ENCODE data around the gene LAD1. TPM values are rescaled to one million over a fixed set of nuclear protein-coding genes. Genes with fewer than 3 reads are reported as not detected.
A peak's percentile ranks its signal among the peaks of the same experiment; 100 is the strongest.

LAD1 gene
- total RNA-seq, 2 donors from 2014 or later: 13.5 to 13.6 TPM

DNA sequence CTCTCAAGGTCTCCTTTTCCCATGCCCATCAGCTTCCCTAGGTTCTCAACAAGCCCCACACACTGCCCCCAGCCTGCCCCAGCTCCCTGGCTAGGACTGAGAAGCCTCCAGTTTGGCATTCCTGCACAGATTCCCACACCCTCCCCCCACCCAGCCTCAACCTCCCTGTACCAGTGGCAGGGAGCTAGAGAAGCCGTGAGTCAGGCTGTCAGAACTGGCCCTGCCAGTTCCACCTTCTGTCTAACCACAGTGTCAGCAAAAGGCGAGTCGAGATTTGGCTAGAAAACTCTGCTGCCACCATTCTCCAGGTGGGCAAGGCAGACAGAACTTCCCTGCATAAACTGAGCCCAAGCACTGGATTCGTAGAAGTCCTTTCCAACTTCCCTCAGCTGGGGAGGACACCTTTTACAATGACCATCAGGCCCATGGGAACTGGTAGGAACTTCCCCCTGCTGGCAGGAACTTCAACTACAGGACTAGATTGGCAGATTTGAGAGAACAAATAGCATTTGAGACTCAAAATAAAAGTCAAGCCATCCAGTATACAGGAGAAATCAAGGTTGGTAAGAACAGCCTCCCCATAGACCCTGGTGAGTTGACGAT lies 52.7 kb downstream of the LAD1 start:
- Mint-ChIP-seq H3K9me3 (peaks cover under 1% of the 10 kb centered on the region), H3K4me1 (peaks cover 1% of the 10 kb centered on the region), H3K27ac (no peak overlapping the region), H3K4me3 (no peak overlapping the region), H3K36me3 (ENCODE audit: low read depth) (no peaks in the 10 kb centered on the region), H3K27me3 (ENCODE audit: insufficient read depth) (peaks cover 2% of the 10 kb centered on the region)
- peak; percentile 84 for TF ChIP-seq CTCF (conservative IDR thresholded peaks at IDR 0.05)
- Histone ChIP-seq H3K9me3 (ENCODE audit: control insufficient read depth, low read length) (peaks cover 9% of the 10 kb centered on the region), H3K27ac (ENCODE audit: low read depth, low read length) (no peak overlapping the region), H3K4me3 (ENCODE audit: low read length) (no peak overlapping the region), H3K36me3 (ENCODE audit: control insufficient read depth, insufficient read depth, low read length) (no peaks in the 10 kb centered on the region), H3K9ac (ENCODE audit: extremely low read depth, low read length, poor library complexity, severe bottlenecking) (no peak overlapping the region), H3K4me1 (ENCODE audit: control insufficient read depth, insufficient read depth, low read length) (peaks cover 4% of the 10 kb centered on the region), H3K27me3 (ENCODE audit: control insufficient read depth, insufficient read depth, low read length, poor library complexity, severe bottlenecking) (no peaks in the 10 kb centered on the region)
- peak; percentile 93 for DNase-seq
- 70 to 76% methylated on average over 3 to 5 of the region's 5 CpGs for WGBS, 2 experiments (ENCODE audit: insufficient coverage in 1 of 2, insufficient read length in 1 of 2)

DNA sequence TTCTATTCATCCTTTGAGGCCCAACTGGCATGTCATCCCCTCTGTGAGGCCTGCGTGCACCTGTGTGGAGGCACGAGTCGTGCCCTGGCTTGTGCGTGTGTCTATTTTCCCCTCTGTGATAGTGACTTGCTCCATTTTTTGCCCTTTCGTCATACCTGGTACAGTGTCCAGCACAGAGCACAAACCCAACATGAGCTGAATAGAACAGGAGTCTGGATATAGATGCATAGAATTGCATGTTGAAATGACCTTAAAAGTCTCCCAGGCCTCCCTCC lies 54.1 kb downstream of the LAD1 start:
- Histone ChIP-seq H3K4me1 (ENCODE audit: control insufficient read depth, insufficient read depth, low read length) (peaks cover 4% of the 10 kb centered on the region), H3K27me3 (ENCODE audit: control insufficient read depth, insufficient read depth, low read length, poor library complexity, severe bottlenecking) (no peaks in the 10 kb centered on the region), H3K9ac (ENCODE audit: extremely low read depth, low read length, poor library complexity, severe bottlenecking) (no peak overlapping the region), H3K9me3 (ENCODE audit: control insufficient read depth, low read length) (peaks cover 14% of the 10 kb centered on the region), H3K36me3 (ENCODE audit: control insufficient read depth, insufficient read depth, low read length) (no peaks in the 10 kb centered on the region), H3K4me3 (ENCODE audit: low read length) (no peak overlapping the region), H3K27ac (ENCODE audit: low read depth, low read length) (no peak overlapping the region)
- H3K9me3 Mint-ChIP-seq: peaks cover 4% of the 10 kb centered on the region
- no peaks in the 10 kb centered on the region for H3K36me3 Mint-ChIP-seq (ENCODE audit: low read depth)
- WGBS, 2 experiments (ENCODE audit: insufficient coverage in 1 of 2, insufficient read length in 1 of 2): 92 to 96% methylated on average over 4 to 5 of the region's 5 CpGs
- H3K4me1 Mint-ChIP-seq: peaks cover 1% of the 10 kb centered on the region
- no peak overlapping the region for H3K4me3 Mint-ChIP-seq
- DNase-seq: no peak
- H3K27me3 Mint-ChIP-seq (ENCODE audit: insufficient read depth): peaks cover 2% of the 10 kb centered on the region
- no peak for TF ChIP-seq CTCF (conservative IDR thresholded peaks at IDR 0.05)
- no peak overlapping the region for H3K27ac Mint-ChIP-seq

- no peaks in the 10 kb centered on the region for H3K36me3 ChIP-seq (ENCODE audit: control insufficient read depth, insufficient read depth, low read length)
- WGBS, 2 experiments (ENCODE audit: insufficient coverage in 1 of 2, insufficient read length in 1 of 2): 88 to 93% methylated on average over 4 to 7 of the region's 7 CpGs
- no peak overlapping the region for H3K9ac ChIP-seq (ENCODE audit: extremely low read depth, low read length, poor library complexity, severe bottlenecking)
- no peaks in the 10 kb centered on the region for H3K27me3 ChIP-seq (ENCODE audit: control insufficient read depth, insufficient read depth, low read length, poor library complexity, severe bottlenecking)
- H3K9me3 ChIP-seq (ENCODE audit: control insufficient read depth, low read length): peaks cover 14% of the 10 kb centered on the region
- Mint-ChIP-seq H3K4me1 (peaks cover 1% of the 10 kb centered on the region), H3K9me3 (peaks cover 4% of the 10 kb centered on the region), H3K27me3 (ENCODE audit: insufficient read depth) (peaks cover 2% of the 10 kb centered on the region), H3K4me3 (no peak overlapping the region), H3K27ac (no peak overlapping the region), H3K36me3 (ENCODE audit: low read depth) (no peaks in the 10 kb centered on the region)
- TF ChIP-seq CTCF (conservative IDR thresholded peaks at IDR 0.05): no peak
- no peak for DNase-seq
- H3K27ac ChIP-seq (ENCODE audit: low read depth, low read length): no peak overlapping the region
- H3K4me1 ChIP-seq (ENCODE audit: control insufficient read depth, insufficient read depth, low read length): peaks cover 4% of the 10 kb centered on the region
- no peak overlapping the region for H3K4me3 ChIP-seq (ENCODE audit: low read length)
Observed at GRCh38 chr1:201344206-201345080, 54.7 kb downstream of the LAD1 start.

Data from endodermal cell (in vitro differentiated cells).